ENCODE results near the gene MFSD11.

MFSD11 gene

DNA sequence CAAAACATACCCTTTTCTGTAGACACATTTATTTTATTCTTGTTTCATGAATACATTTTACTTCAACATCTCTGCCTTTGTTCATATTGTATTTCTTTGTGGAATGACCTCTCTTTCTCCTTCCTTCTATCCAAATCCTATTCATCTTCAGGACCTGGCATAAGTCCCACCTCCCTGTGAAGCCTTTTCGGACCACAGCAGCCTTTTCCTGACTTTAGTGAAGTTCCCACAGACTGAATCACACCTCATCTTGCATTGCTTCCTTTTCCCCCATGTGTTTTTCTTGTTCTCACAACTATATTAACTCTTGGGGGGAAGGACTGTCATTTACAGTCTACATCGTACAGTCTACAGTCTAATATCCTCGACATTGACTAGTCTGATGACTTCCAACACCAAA, 58.2 kb downstream of the MFSD11 start:
- Histone ChIP-seq H3K9me3 (replicated peaks in 1 of 2; ENCODE audit: control insufficient read depth in 2 of 2, insufficient read depth in 1 of 2, low read depth in 1 of 2, low read length in 2 of 2) (no peaks in the 10 kb centered on the region), H2BK12ac (ENCODE audit: low read length) (no peak overlapping the region), H3K4ac (ENCODE audit: low read length) (no peak overlapping the region), H3K27me3 (ENCODE audit: control insufficient read depth in 3 of 3, insufficient read depth in 3 of 3, low read depth in 1 of 3, low read length in 3 of 3) (no peaks in the 10 kb centered on the region), H2BK15ac (ENCODE audit: low read length) (no peak overlapping the region), H4K8ac (ENCODE audit: low read depth, low read length) (no peak overlapping the region), H3K4me3 (ENCODE audit: low read length in 2 of 2) (no peak overlapping the region), H2BK120ac (ENCODE audit: low read depth, low read length) (no peak overlapping the region), H3K79me1 (ENCODE audit: low read depth, low read length) (no peaks in the 10 kb centered on the region), H3K4me1 (ENCODE audit: control insufficient read depth in 2 of 2, insufficient read depth in 1 of 2, low read depth in 1 of 2, low read length in 2 of 2) (peaks cover 2 to 3% of the 10 kb centered on the region in 2 donors), H4K91ac (ENCODE audit: low read depth, low read length, poor library complexity) (no peak overlapping the region), H2BK5ac (ENCODE audit: low read length) (no peak overlapping the region), H3K4me2 (ENCODE audit: insufficient read depth, low read length, poor library complexity, severe bottlenecking) (no peak overlapping the region), H3K18ac (ENCODE audit: low read length) (no peak overlapping the region), H3K36me3 (replicated peaks in 1 of 2; ENCODE audit: control insufficient read depth in 2 of 2, insufficient read depth in 2 of 2, low read length in 2 of 2) (peaks cover 0 to 2% of the 10 kb centered on the region in 2 donors), H3K9ac (ENCODE audit: low read depth, low read length, poor library complexity) (no peak overlapping the region), H2AFZ (ENCODE audit: low read length) (no peak overlapping the region), H3K27ac (replicated peaks; ENCODE audit: low read length) (no peak overlapping the region), H3K23ac (ENCODE audit: low read depth, low read length, poor library complexity) (no peak overlapping the region), H3K14ac (ENCODE audit: low read length) (no peak overlapping the region), H2AK5ac (ENCODE audit: low read depth, low read length) (no peak overlapping the region)
- WGBS, 2 donors (ENCODE audit: extremely low coverage in 2 of 2, insufficient read length in 2 of 2, insufficient replicate concordance in 1 of 2), result no CpG with 5 or more reads among the region's 3 CpGs
- DNase-seq (ENCODE audit: low spot score), result no peak

DNA sequence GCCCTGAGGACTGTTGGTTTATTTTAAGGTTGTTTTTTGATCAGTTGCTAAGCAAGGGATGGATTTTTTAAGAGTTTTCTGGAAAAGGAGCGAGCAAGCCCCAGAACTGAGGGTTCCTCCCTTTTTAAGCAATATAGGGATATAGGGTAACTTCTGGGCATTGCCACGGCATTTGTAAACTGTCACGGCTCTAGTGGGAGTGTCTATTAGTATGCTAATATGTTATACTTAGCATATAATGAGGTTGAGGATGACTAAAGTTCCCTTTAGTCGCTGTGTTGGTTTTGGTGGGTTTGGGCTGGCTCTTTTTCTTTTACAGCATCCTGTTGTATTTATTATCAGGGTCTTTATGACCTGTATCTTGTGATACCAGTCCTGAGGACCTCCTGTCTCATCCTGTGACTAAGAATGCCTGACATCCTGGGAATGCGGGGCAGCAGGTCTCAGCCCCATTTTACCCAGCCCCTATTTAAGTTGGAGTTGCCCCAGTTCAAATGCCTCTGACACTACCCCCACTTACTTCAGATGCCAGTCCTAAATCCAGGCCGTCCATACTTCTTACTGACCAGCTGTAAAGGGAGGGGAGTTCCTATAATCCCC, 59.4 kb downstream of the MFSD11 start:
- no peak overlapping the region for H3K23ac ChIP-seq (ENCODE audit: low read depth, low read length, poor library complexity)
- H3K9me3 ChIP-seq (replicated peaks in 1 of 2; ENCODE audit: control insufficient read depth in 2 of 2, insufficient read depth in 1 of 2, low read depth in 1 of 2, low read length in 2 of 2), result no peaks in the 10 kb centered on the region
- H3K9ac ChIP-seq (ENCODE audit: low read depth, low read length, poor library complexity), result no peak overlapping the region
- no peak overlapping the region for H3K14ac ChIP-seq (ENCODE audit: low read length)
- H2BK15ac ChIP-seq (ENCODE audit: low read length), result no peak overlapping the region
- H3K27me3 ChIP-seq (ENCODE audit: control insufficient read depth in 3 of 3, insufficient read depth in 3 of 3, low read depth in 1 of 3, low read length in 3 of 3), result no peaks in the 10 kb centered on the region
- H3K4me2 ChIP-seq (ENCODE audit: insufficient read depth, low read length, poor library complexity, severe bottlenecking), result no peak overlapping the region
- H3K4ac ChIP-seq (ENCODE audit: low read length), result no peak overlapping the region
- WGBS, 2 donors (ENCODE audit: extremely low coverage in 2 of 2, insufficient read length in 2 of 2, insufficient replicate concordance in 1 of 2), result no CpG with 5 or more reads among the region's 6 CpGs
- H2BK12ac ChIP-seq (ENCODE audit: low read length), result no peak overlapping the region
- no peak overlapping the region for H2AK5ac ChIP-seq (ENCODE audit: low read depth, low read length)
- H3K36me3 ChIP-seq (replicated peaks in 1 of 2; ENCODE audit: control insufficient read depth in 2 of 2, insufficient read depth in 2 of 2, low read length in 2 of 2), result peaks cover 0 to 2% of the 10 kb centered on the region in 2 donors
- no peak overlapping the region for H3K18ac ChIP-seq (ENCODE audit: low read length)
- H2AFZ ChIP-seq (ENCODE audit: low read length), result no peak overlapping the region
- no peak overlapping the region for H4K8ac ChIP-seq (ENCODE audit: low read depth, low read length)
- DNase-seq (ENCODE audit: low spot score), result no peak
- H3K4me1 ChIP-seq (ENCODE audit: control insufficient read depth in 2 of 2, insufficient read depth in 1 of 2, low read depth in 1 of 2, low read length in 2 of 2), result no peaks in the 10 kb centered on the region
- H3K79me1 ChIP-seq (ENCODE audit: low read depth, low read length), result no peaks in the 10 kb centered on the region
- H4K91ac ChIP-seq (ENCODE audit: low read depth, low read length, poor library complexity), result no peak overlapping the region
- H3K27ac ChIP-seq (replicated peaks; ENCODE audit: low read length), result no peak overlapping the region
- no peak overlapping the region for H3K4me3 ChIP-seq (ENCODE audit: low read length in 2 of 2)
- H2BK5ac ChIP-seq (ENCODE audit: low read length), result no peak overlapping the region
- H2BK120ac ChIP-seq (ENCODE audit: low read depth, low read length), result no peak overlapping the region

- H3K27me3 ChIP-seq (ENCODE audit: control insufficient read depth in 3 of 3, insufficient read depth in 3 of 3, low read depth in 1 of 3, low read length in 3 of 3), result no peaks in the 10 kb centered on the region
- H3K9ac ChIP-seq (ENCODE audit: low read depth, low read length, poor library complexity), result peak overlapping the region; percentile 56
- H4K91ac ChIP-seq (ENCODE audit: low read depth, low read length, poor library complexity), result no peak overlapping the region
- no peak overlapping the region for H2AK5ac ChIP-seq (ENCODE audit: low read depth, low read length)
- no peak overlapping the region for H3K18ac ChIP-seq (ENCODE audit: low read length)
- H3K36me3 ChIP-seq (replicated peaks in 1 of 2; ENCODE audit: control insufficient read depth in 2 of 2, insufficient read depth in 2 of 2, low read length in 2 of 2), result no peaks in the 10 kb centered on the region
- no peak overlapping the region for H2BK120ac ChIP-seq (ENCODE audit: low read depth, low read length)
- no CpG with 5 or more reads among the region's 5 CpGs for WGBS, 2 donors (ENCODE audit: extremely low coverage in 2 of 2, insufficient read length in 2 of 2, insufficient replicate concordance in 1 of 2)
- H2BK15ac ChIP-seq (ENCODE audit: low read length), result no peak overlapping the region
- no peak overlapping the region for H2BK5ac ChIP-seq (ENCODE audit: low read length)
- DNase-seq (ENCODE audit: low spot score), result no peak
- H3K79me1 ChIP-seq (ENCODE audit: low read depth, low read length), result no peaks in the 10 kb centered on the region
- H2AFZ ChIP-seq (ENCODE audit: low read length), result no peak overlapping the region
- no peak overlapping the region for H3K4me2 ChIP-seq (ENCODE audit: insufficient read depth, low read length, poor library complexity, severe bottlenecking)
- H3K14ac ChIP-seq (ENCODE audit: low read length), result no peak overlapping the region
- H2BK12ac ChIP-seq (ENCODE audit: low read length), result no peak overlapping the region
- no peak overlapping the region for H3K4ac ChIP-seq (ENCODE audit: low read length)
- no peak overlapping the region for H3K27ac ChIP-seq (replicated peaks; ENCODE audit: low read length)
- H4K8ac ChIP-seq (ENCODE audit: low read depth, low read length), result no peak overlapping the region
- H3K4me1 ChIP-seq (ENCODE audit: control insufficient read depth in 2 of 2, insufficient read depth in 1 of 2, low read depth in 1 of 2, low read length in 2 of 2), result peaks cover 0 to 7% of the 10 kb centered on the region in 2 donors
- H3K9me3 ChIP-seq (replicated peaks in 1 of 2; ENCODE audit: control insufficient read depth in 2 of 2, insufficient read depth in 1 of 2, low read depth in 1 of 2, low read length in 2 of 2), result no peaks in the 10 kb centered on the region
- no peak overlapping the region for H3K23ac ChIP-seq (ENCODE audit: low read depth, low read length, poor library complexity)
- H3K4me3 ChIP-seq (ENCODE audit: low read length in 2 of 2), result no peak overlapping the region
Observed at GRCh38 chr17:76801706-76802105, 63.8 kb downstream of the MFSD11 start.

GRCh38 chr17:76805319-76805718, 67.4 kb downstream of the MFSD11 start:
- H3K27ac ChIP-seq (replicated peaks; ENCODE audit: low read length), result no peak overlapping the region
- H2BK15ac ChIP-seq (ENCODE audit: low read length), result no peak overlapping the region
- H3K9ac ChIP-seq (ENCODE audit: low read depth, low read length, poor library complexity), result no peak overlapping the region
- no peak overlapping the region for H2BK120ac ChIP-seq (ENCODE audit: low read depth, low read length)
- H3K36me3 ChIP-seq (replicated peaks in 1 of 2; ENCODE audit: control insufficient read depth in 2 of 2, insufficient read depth in 2 of 2, low read length in 2 of 2), result no peaks in the 10 kb centered on the region
- H3K4me1 ChIP-seq (ENCODE audit: control insufficient read depth in 2 of 2, insufficient read depth in 1 of 2, low read depth in 1 of 2, low read length in 2 of 2), result peaks cover 0 to 7% of the 10 kb centered on the region in 2 donors
- H2AFZ ChIP-seq (ENCODE audit: low read length), result no peak overlapping the region
- no peaks in the 10 kb centered on the region for H3K27me3 ChIP-seq (ENCODE audit: control insufficient read depth in 3 of 3, insufficient read depth in 3 of 3, low read depth in 1 of 3, low read length in 3 of 3)
- no peak overlapping the region for H3K4me2 ChIP-seq (ENCODE audit: insufficient read depth, low read length, poor library complexity, severe bottlenecking)
- no peak overlapping the region for H4K91ac ChIP-seq (ENCODE audit: low read depth, low read length, poor library complexity)
- no peak overlapping the region for H2AK5ac ChIP-seq (ENCODE audit: low read depth, low read length)
- no peak overlapping the region for H2BK12ac ChIP-seq (ENCODE audit: low read length)
- H3K18ac ChIP-seq (ENCODE audit: low read length), result no peak overlapping the region
- no peak for DNase-seq (ENCODE audit: low spot score)
- no peak overlapping the region for H3K23ac ChIP-seq (ENCODE audit: low read depth, low read length, poor library complexity)
- H3K14ac ChIP-seq (ENCODE audit: low read length), result no peak overlapping the region
- no peaks in the 10 kb centered on the region for H3K79me1 ChIP-seq (ENCODE audit: low read depth, low read length)
- no peaks in the 10 kb centered on the region for H3K9me3 ChIP-seq (replicated peaks in 1 of 2; ENCODE audit: control insufficient read depth in 2 of 2, insufficient read depth in 1 of 2, low read depth in 1 of 2, low read length in 2 of 2)
- H2BK5ac ChIP-seq (ENCODE audit: low read length), result no peak overlapping the region
- no CpG with 5 or more reads among the region's 9 CpGs for WGBS, 2 donors (ENCODE audit: extremely low coverage in 2 of 2, insufficient read length in 2 of 2, insufficient replicate concordance in 1 of 2)
- no peak overlapping the region for H3K4ac ChIP-seq (ENCODE audit: low read length)
- no peak overlapping the region for H4K8ac ChIP-seq (ENCODE audit: low read depth, low read length)
- H3K4me3 ChIP-seq (ENCODE audit: low read length in 2 of 2), result no peak overlapping the region
